ENCODE measurements around the gene CNTNAP2. TPM values are rescaled to one million over a fixed set of nuclear protein-coding genes. Genes with fewer than 3 reads are reported as not detected.

The CNTNAP2 gene
- total RNA-seq, 2 experiments from 2014 or later: not detected

DNA sequence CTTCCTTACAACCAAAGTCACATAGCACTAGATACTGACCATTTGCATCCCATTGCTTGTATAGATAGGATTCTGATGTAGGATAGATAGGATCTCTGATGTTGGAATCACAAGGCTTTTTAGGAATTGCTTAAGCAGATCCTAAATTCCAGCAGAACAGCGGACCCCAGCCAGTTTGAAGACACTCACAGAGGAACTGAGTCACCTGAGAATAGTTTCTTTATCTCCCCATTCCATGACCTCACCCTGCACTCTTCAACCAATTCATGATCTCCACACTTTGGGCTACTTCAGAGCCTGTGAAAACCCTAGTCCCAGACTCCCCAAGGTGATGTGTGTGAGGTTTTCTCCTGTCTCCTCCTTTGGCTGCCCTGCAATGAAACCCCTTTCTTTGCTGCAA is 179.4 kb downstream of the CNTNAP2 start:
- ATAC-seq (ENCODE audit: poor library complexity) (no peak), DNase-seq (no peak)
- Histone ChIP-seq H3K4me1 (ENCODE audit: insufficient read depth, low read length) (no peaks in the 10 kb centered on the region), H3K27me3 (ENCODE audit: control insufficient read depth in 1 of 2, insufficient read depth in 2 of 2, low read length in 2 of 2) (no peaks in the 10 kb centered on the region), H3K36me3 (ENCODE audit: insufficient read depth, low read length) (no peaks in the 10 kb centered on the region), H3K9me3 (ENCODE audit: control insufficient read depth in 1 of 2, insufficient read depth in 1 of 2, low read length in 2 of 2) (no peaks in the 10 kb centered on the region), H3K27ac (ENCODE audit: low read depth in 1 of 2, low read length in 2 of 2) (no peak overlapping the region), H3K4me3 (ENCODE audit: low read length) (no peak overlapping the region)
- Mint-ChIP-seq H3K27me3 (no peaks in the 10 kb centered on the region), H3K4me3 (no peak overlapping the region), H3K36me3 (ENCODE audit: low read depth) (no peaks in the 10 kb centered on the region), H3K4me1 (ENCODE audit: low read depth) (no peaks in the 10 kb centered on the region), H3K9me3 (peaks cover 4% of the 10 kb centered on the region), H3K27ac (no peak overlapping the region)
- CTCF ChIA-PET: no interaction called here
- TF ChIP-seq, protein P1, sequence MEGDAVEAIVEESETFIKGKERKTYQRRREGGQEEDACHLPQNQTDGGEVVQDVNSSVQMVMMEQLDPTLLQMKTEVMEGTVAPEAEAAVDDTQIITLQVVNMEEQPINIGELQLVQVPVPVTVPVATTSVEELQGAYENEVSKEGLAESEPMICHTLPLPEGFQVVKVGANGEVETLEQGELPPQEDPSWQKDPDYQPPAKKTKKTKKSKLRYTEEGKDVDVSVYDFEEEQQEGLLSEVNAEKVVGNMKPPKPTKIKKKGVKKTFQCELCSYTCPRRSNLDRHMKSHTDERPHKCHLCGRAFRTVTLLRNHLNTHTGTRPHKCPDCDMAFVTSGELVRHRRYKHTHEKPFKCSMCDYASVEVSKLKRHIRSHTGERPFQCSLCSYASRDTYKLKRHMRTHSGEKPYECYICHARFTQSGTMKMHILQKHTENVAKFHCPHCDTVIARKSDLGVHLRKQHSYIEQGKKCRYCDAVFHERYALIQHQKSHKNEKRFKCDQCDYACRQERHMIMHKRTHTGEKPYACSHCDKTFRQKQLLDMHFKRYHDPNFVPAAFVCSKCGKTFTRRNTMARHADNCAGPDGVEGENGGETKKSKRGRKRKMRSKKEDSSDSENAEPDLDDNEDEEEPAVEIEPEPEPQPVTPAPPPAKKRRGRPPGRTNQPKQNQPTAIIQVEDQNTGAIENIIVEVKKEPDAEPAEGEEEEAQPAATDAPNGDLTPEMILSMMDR (IDR thresholded peaks at IDR 0.05): no peak
- intact Hi-C loops (cut with DNase I, micrococcal nuclease): no loop called here
- POLR2A ChIA-PET: no interaction called here

DNA sequence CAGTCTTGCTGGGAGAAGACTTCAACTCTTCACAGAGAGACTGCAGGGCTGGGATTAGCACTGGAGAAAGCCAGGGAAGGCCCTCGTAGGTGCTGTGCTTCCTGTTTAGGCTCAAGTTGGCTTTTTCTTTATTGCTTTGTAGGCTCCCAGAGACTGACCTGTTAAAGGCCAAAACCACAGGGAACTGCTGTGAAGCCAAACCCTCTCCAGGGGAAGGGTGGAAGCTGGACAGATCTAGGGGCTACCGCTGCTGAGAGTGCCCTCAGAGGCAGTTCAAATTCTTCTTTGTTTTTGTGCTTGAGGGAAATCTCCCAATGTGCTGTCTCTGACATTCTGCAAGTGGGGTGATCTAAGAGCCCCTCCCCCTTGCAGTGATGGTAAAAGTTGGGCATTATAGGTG is 198.4 kb downstream of the CNTNAP2 start:
- no peak overlapping the region for H3K27ac Mint-ChIP-seq
- intact Hi-C loops (cut with DNase I, micrococcal nuclease): no loop called here
- H3K9me3 Mint-ChIP-seq: peaks cover 8% of the 10 kb centered on the region
- no peaks in the 10 kb centered on the region for H3K4me1 Mint-ChIP-seq (ENCODE audit: low read depth)
- H3K27ac ChIP-seq (ENCODE audit: low read depth in 1 of 2, low read length in 2 of 2): no peak overlapping the region
- no peak overlapping the region for H3K4me3 Mint-ChIP-seq
- H3K36me3 Mint-ChIP-seq (ENCODE audit: low read depth): no peaks in the 10 kb centered on the region
- H3K36me3 ChIP-seq (ENCODE audit: insufficient read depth, low read length): no peaks in the 10 kb centered on the region
- no peaks in the 10 kb centered on the region for H3K4me1 ChIP-seq (ENCODE audit: insufficient read depth, low read length)
- peaks cover 3 to 6% of the 10 kb centered on the region in 2 experiments for H3K9me3 ChIP-seq (ENCODE audit: control insufficient read depth in 1 of 2, insufficient read depth in 1 of 2, low read length in 2 of 2)
- TF ChIP-seq, protein P1 (IDR thresholded peaks at IDR 0.05): no peak
- no peak overlapping the region for H3K4me3 ChIP-seq (ENCODE audit: low read length)
- CTCF ChIA-PET: no interaction called here
- ATAC-seq (ENCODE audit: poor library complexity) (no peak), DNase-seq (no peak)
- no peaks in the 10 kb centered on the region for H3K27me3 Mint-ChIP-seq
- no peaks in the 10 kb centered on the region for H3K27me3 ChIP-seq (ENCODE audit: control insufficient read depth in 1 of 2, insufficient read depth in 2 of 2, low read length in 2 of 2)
- POLR2A ChIA-PET: no interaction called here

DNA sequence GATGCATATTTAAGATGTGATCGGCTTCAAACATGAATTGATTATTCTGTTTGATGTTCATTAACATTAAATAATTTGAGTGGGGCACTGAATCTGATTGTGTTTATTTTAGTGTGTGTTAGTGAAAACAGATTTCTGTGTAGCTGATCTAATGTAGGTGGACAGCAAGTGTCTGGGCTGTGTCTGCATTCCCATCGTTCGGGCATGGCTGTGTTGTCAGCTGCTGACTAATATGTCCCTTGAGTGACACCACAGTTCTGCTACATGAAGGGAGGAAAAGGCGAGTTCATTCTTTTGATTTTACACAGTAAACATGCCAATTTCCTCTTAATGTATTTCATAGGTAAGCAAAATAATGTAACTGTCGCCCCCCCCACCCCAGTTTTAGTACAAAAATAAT is 203.0 kb downstream of the CNTNAP2 start:
- H3K4me3 Mint-ChIP-seq: no peak overlapping the region
- H3K4me1 Mint-ChIP-seq (ENCODE audit: low read depth): no peaks in the 10 kb centered on the region
- H3K36me3 Mint-ChIP-seq (ENCODE audit: low read depth): no peaks in the 10 kb centered on the region
- no peaks in the 10 kb centered on the region for H3K27me3 Mint-ChIP-seq
- no peak overlapping the region for H3K4me3 ChIP-seq (ENCODE audit: low read length)
- CTCF ChIA-PET: no interaction called here
- peaks cover 0 to 6% of the 10 kb centered on the region in 2 experiments for H3K9me3 ChIP-seq (ENCODE audit: control insufficient read depth in 1 of 2, insufficient read depth in 1 of 2, low read length in 2 of 2)
- POLR2A ChIA-PET: no interaction called here
- H3K27ac Mint-ChIP-seq: no peak overlapping the region
- TF ChIP-seq, protein P1 (IDR thresholded peaks at IDR 0.05): no peak
- intact Hi-C loops (cut with DNase I, micrococcal nuclease): no loop called here
- H3K27me3 ChIP-seq (ENCODE audit: control insufficient read depth in 1 of 2, insufficient read depth in 2 of 2, low read length in 2 of 2): no peaks in the 10 kb centered on the region
- no peaks in the 10 kb centered on the region for H3K36me3 ChIP-seq (ENCODE audit: insufficient read depth, low read length)
- H3K27ac ChIP-seq (ENCODE audit: low read depth in 1 of 2, low read length in 2 of 2): no peak overlapping the region
- ATAC-seq (ENCODE audit: poor library complexity) (no peak), DNase-seq (no peak)
- peaks cover 3% of the 10 kb centered on the region for H3K9me3 Mint-ChIP-seq
- H3K4me1 ChIP-seq (ENCODE audit: insufficient read depth, low read length): no peaks in the 10 kb centered on the region

All from CD4-positive, alpha-beta T cell (primary cell).